ENCODE measurements around the gene KNL1.

- TF ChIP-seq POLR2AphosphoS5 (IDR thresholded peaks at IDR 0.05), result peak; percentile 91 to 95 (median 95)
- TF ChIP-seq POLR2A (IDR thresholded peaks at IDR 0.05), result peak; percentile 62
Measured at GRCh38 chr15:40569129-40569953, 24.7 kb upstream of the KNL1 start, which contains the start of gene RPUSD2.

All from breast epithelium (tissue), 3 donors.